Lower leg skin (tissue), 4 donors: Measurements from ENCODE around the gene APOBEC3G. TPM values are rescaled to one million over a fixed set of nuclear protein-coding genes. Genes with fewer than 3 reads are reported as not detected.

Source experiments
- DNase-seq, 2 donors: peaks; one replicate each; pipeline ENCODE4 v3.0.0-alpha.2; 2019; ENCODE audit warnings: low spot score in 2 of 2
- H3K4me3 ChIP-seq: fragments of 200-600 bp; sonication (generic); 2 replicates; pipeline ENCODE4 v1.5.1; 2017; ENCODE audit warnings: mild to moderate bottlenecking, low read depth; ENCODE audit not compliant: poor library complexity, severe bottlenecking
- POLR2A ChIP-seq, 2 donors: fragments of 450-650 bp; IDR thresholded peaks; one replicate each; pipeline ENCODE4 v1.6.1; 2016 to 2017; ENCODE audit warnings: antibody characterized with exemption in 2 of 2, mild to moderate bottlenecking in 1 of 2, moderate library complexity in 1 of 2
- WGBS, 2 donors: methylation state at CpG; one replicate each; pipeline ENCODE4 v1.1.5; 2018; 5-methylcytosine and 5-hydroxymethylcytosine counted together
- intact Hi-C: fragments of 100-400 bp; cut with DNase I; formaldehyde crosslinking; loops from one replicate; pipeline ENCODE4 v1.15.0; 2023; ENCODE audit warnings: low total_unique reads
- total RNA-seq, 4 donors: library from RNA; depleted of rRNA; stranded (reverse); fragments of >200 nt; gene quantifications; one replicate each; pipeline ENCODE4 v1.1.0, GENCODE V29; 2016
- TF ChIP-seq, protein P1 (sequence below), 3 donors: fragments of 450-650 bp; IDR thresholded peaks; one replicate each; pipeline ENCODE4 v1.5.1; 2016; ENCODE audit warnings: antibody characterized with exemption in 3 of 3, mild to moderate bottlenecking in 3 of 3, moderate library complexity in 2 of 3

The APOBEC3G gene
- total RNA-seq, 4 donors from 2014 or later: 1.1 to 3.9 (median 1.9) TPM

DNA sequence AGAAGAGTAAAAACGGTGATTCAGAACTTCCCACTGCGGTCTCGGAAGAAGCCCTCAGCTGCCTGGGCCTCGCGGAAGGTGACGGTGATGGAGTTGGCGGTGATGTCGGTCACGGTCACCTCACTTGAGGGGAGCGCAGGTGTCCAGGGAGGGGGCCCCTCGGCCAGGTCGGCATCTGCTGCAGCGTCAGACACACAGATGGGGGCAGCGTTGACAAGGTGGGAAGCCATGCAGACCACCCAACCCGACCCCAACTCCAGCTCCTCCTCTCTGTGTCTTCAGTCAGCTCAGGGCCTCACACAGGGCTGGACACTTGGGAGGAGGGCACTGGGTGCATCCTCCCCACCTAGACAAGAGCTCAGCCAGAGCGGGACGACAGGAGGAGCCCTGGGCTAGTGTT is 56.8 kb downstream of the APOBEC3G start:
- no peak for DNase-seq
- 93% methylated on average over 17 of the region's 17 CpGs for whole genome bisulfite sequencing, 2 donors
- intact Hi-C loops: no loop called here
- H3K4me3 ChIP-seq: no peak overlapping the region
- TF ChIP-seq POLR2A (IDR thresholded peaks at IDR 0.05): no peak
- TF ChIP-seq, protein P1, sequence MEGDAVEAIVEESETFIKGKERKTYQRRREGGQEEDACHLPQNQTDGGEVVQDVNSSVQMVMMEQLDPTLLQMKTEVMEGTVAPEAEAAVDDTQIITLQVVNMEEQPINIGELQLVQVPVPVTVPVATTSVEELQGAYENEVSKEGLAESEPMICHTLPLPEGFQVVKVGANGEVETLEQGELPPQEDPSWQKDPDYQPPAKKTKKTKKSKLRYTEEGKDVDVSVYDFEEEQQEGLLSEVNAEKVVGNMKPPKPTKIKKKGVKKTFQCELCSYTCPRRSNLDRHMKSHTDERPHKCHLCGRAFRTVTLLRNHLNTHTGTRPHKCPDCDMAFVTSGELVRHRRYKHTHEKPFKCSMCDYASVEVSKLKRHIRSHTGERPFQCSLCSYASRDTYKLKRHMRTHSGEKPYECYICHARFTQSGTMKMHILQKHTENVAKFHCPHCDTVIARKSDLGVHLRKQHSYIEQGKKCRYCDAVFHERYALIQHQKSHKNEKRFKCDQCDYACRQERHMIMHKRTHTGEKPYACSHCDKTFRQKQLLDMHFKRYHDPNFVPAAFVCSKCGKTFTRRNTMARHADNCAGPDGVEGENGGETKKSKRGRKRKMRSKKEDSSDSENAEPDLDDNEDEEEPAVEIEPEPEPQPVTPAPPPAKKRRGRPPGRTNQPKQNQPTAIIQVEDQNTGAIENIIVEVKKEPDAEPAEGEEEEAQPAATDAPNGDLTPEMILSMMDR (IDR thresholded peaks at IDR 0.05): no peak

DNA sequence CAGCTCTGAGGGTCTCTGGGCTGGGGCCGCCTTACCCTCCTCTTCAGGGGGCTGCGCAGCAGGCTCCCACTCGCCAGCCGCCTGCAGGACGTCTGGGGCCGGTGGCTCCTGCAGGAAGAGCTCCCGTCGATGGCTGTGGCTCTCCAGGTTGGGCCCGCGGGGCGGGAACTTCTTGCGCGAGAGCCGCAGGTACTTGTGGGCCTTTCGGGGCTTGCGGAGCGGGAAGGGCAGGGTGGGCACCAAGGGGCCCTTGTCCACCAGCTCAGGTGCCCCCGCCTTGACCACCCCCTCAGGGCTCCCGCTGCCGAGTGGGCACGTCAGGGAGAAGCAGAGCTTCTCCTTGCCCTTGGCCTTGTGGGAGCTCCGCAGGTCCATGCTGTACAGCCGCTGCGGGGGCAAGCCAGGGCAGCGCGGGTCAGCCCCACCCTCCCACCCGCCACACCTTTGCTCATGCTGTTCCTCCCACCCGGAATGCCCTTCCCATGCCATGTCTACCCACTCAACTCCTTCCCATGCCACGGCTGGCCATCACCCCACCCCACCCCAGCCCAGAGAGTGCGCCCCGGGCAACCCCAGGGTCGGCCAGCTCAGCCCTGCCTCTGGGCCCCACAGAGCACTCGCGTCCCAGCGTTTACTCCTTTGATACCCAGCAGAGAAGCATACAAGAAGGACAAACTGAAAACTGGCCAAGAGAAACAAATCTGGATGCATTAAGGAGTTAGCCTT is 57.5 kb downstream of the APOBEC3G start:
- no peak for TF ChIP-seq POLR2A (IDR thresholded peaks at IDR 0.05)
- TF ChIP-seq, protein P1 (IDR thresholded peaks at IDR 0.05): no peak
- 86 to 89% methylated on average over 28 to 29 of the region's 35 CpGs for WGBS, 2 donors
- H3K4me3 ChIP-seq: no peak overlapping the region
- DNase-seq: no peak
- intact Hi-C loops: no loop called here

DNA sequence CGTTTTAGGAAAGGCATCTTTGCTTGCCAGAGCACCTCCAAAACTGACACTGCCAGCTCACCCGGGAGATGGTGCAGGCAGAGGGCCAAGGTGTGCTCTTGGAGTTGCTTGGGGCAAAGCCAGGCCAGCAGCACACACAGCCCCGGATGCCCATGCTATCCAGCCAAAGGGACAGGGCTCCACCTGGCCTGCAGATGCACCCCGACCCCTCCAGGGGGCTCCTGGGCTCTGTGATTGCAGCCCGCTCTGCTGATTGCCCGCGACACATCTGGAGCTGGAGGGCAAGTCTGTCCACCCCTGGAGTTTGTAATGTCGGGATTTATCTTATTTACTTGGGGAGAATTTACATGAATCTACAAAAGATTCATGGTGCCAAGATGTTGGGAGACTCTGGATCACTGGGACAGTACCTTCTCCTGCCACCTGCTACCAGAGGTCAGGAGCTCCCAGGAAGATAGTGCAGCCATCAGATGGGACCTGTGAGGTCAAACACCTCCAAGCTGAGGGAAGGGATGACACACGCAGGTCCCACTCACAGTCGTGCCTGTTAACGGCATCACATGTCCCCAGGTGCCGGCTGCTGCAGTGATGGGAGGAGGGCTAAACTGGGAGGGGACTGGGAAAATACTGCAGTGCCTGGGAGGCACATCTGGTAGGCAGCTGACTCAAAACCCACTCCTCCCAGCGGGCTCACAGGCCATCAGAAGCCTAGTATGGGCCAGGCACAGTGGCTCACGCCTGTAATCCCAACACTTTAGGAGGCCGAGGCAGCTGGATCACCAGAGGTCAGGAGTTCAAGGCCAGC is 58.2 kb downstream of the APOBEC3G start:
- DNase-seq: no peak
- TF ChIP-seq, protein P1 (IDR thresholded peaks at IDR 0.05): no peak
- TF ChIP-seq POLR2A (IDR thresholded peaks at IDR 0.05): no peak
- intact Hi-C loops: no loop called here
- WGBS, 2 donors: 56 to 62% methylated on average over 15 of the region's 15 CpGs
- no peak overlapping the region for H3K4me3 ChIP-seq

DNA sequence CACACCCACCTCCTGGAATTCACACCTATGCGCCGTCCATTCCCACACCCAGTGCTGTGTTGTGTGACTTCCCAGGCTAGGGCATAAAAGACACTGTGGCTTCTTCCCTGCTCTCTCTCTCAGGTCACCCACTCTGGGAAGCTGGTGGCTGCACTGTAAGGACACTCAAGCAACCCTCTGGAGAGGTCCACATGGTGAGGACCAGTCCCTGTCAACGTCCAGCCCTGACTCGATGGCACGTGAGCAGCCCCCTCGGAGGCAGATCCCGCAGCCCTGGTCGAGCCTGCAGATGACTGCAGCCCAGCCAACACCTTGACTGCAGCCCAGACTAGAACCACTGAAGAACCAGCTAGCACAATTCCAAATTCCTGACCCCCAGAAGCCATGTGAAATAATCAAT is 59.2 kb downstream of the APOBEC3G start:
- WGBS, 2 donors: 88 to 92% methylated on average over 8 of the region's 8 CpGs
- TF ChIP-seq, protein P1 (IDR thresholded peaks at IDR 0.05): no peak
- no peak for TF ChIP-seq POLR2A (IDR thresholded peaks at IDR 0.05)
- no peak overlapping the region for H3K4me3 ChIP-seq
- intact Hi-C loops: no loop called here
- no peak for DNase-seq

Other genes with a start within 250 kb of the APOBEC3G start
- 1 to 10 TPM in 2 of 4 donors, under 1 TPM in 2; 0.34 to 4.6 (median 1.7) TPM for gene NPTXR, start 233.2 kb upstream of the APOBEC3G start, total RNA-seq
- gene CBX6, start 205.1 kb upstream of the APOBEC3G start, total RNA-seq: 10 to 100 TPM in 2 of 4 donors, 1 to 10 TPM in 2; 5.1 to 20.0 (median 13.9) TPM
- under 1 TPM in 2 of 4 donors, not detected in 2; 0.29 to 0.39 TPM for gene APOBEC3A, start 119.7 kb upstream of the APOBEC3G start, total RNA-seq
- 1 to 10 TPM in 1 of 4 donors, under 1 TPM in 2, not detected in 1; 0.15 to 2.4 (median 0.21) TPM for gene APOBEC3B, start 94.9 kb upstream of the APOBEC3G start, total RNA-seq
- gene APOBEC3C, start 63.0 kb upstream of the APOBEC3G start, total RNA-seq: 1 to 10 TPM; 4.6 to 8.0 (median 6.8) TPM
- under 1 TPM in 3 of 4 donors, not detected in 1; 0.32 to 0.78 (median 0.59) TPM for gene APOBEC3D, start 56.1 kb upstream of the APOBEC3G start, total RNA-seq
- 1 to 10 TPM in 1 of 4 donors, under 1 TPM in 2, not detected in 1; 0.30 to 4.0 (median 0.86) TPM for gene APOBEC3F, start 36.4 kb upstream of the APOBEC3G start, total RNA-seq
- not detected for gene APOBEC3H, start 20.0 kb downstream of the APOBEC3G start, total RNA-seq
- 100 to 1,000 TPM in 1 of 4 donors, 10 to 100 TPM in 3; 47.6 to 108 (median 64.8) TPM for gene CBX7, start 75.4 kb downstream of the APOBEC3G start, total RNA-seq
- 10 to 100 TPM; 12.2 to 22.3 (median 17.5) TPM for gene PDGFB, start 167.7 kb downstream of the APOBEC3G start, total RNA-seq
- 1,000 to 10,000 TPM; 2,414 to 3,362 (median 2,993) TPM for gene RPL3, start 242.3 kb downstream of the APOBEC3G start, total RNA-seq